Kidney (tissue), 14 donors: ENCODE results near the gene ESF1. TPM values are rescaled to one million over a fixed set of nuclear protein-coding genes. Genes with fewer than 3 reads are reported as not detected.

ENCODE experiments used
- DNase-seq, 5 donors: peaks; one replicate each; pipeline ENCODE4 v3.0.0-alpha.2; 2013 to 2020
- FAIRE-seq: peaks from 2 replicates; lab custom pipeline; 2012; peaks lifted over from hg19 to GRCh38; lab: Jason Lieb, UNC
- H3K27ac ChIP-seq, 2 donors: one replicate each; pipeline ENCODE4 v1.7.0; 2013; ENCODE audit warnings: low read depth in 2 of 2, low read length in 2 of 2, inconsistent platforms in 1 of 2
- H3K27me3 ChIP-seq: one replicate; pipeline ENCODE4 v1.7.1; 2013; ENCODE audit warnings: low read length, inconsistent platforms; ENCODE audit not compliant: control insufficient read depth, insufficient read depth
- H3K36me3 ChIP-seq, 3 donors: one replicate each; pipeline versions ENCODE4 v1.7.0 to v1.7.1; 2013; ENCODE audit warnings: low read length in 3 of 3, control low read depth in 1 of 3, inconsistent platforms in 1 of 3; ENCODE audit not compliant: insufficient read depth in 3 of 3, control insufficient read depth in 2 of 3
- H3K4me1 ChIP-seq, 3 donors: one replicate each; pipeline versions ENCODE4 v1.7.0 to v1.7.1; 2013; ENCODE audit warnings: low read length in 3 of 3, inconsistent platforms in 1 of 3, low read depth in 1 of 3; ENCODE audit not compliant: control insufficient read depth in 2 of 3, insufficient read depth in 2 of 3
- H3K4me3 ChIP-seq, 3 donors: one replicate each; pipeline versions ENCODE4 v1.7.0 to v1.8.1; 2013; ENCODE audit warnings: low read length in 3 of 3, control low read depth in 1 of 3, inconsistent platforms in 1 of 3
- H3K9ac ChIP-seq, 3 donors: one replicate each; pipeline versions ENCODE4 v1.7.0 to v1.7.1; 2013; ENCODE audit warnings: low read length in 3 of 3, control low read depth in 1 of 3, inconsistent platforms in 1 of 3
- H3K9me3 ChIP-seq, 3 donors: one replicate each; pipeline versions ENCODE4 v1.7.0 to v1.7.1; 2013; ENCODE audit warnings: low read length in 3 of 3, control low read depth in 1 of 3, inconsistent platforms in 1 of 3; ENCODE audit not compliant: control insufficient read depth in 2 of 3, insufficient read depth in 1 of 3
- CTCF ChIP-seq: IDR thresholded peaks from 3 replicates; pipeline ENCODE4 v1.5.1; 2012; ENCODE audit warnings: mild to moderate bottlenecking, moderate library complexity, borderline replicate concordance; ENCODE audit not compliant: insufficient read depth; ENCODE audit errors: extremely low read depth
- intact Hi-C: fragments of 100-400 bp; cut with DNase I; formaldehyde crosslinking; loops from one replicate; pipeline ENCODE4 v1.11.1; 2022
- polyA plus RNA-seq: library from polyadenylated mRNA; stranded (reverse); fragments of 350-450 nt; fragmentation: Illumina TruSeq; extraction: RNeasy Lipid Tissue Mini Kit (QIAGEN cat#74804); gene quantifications from one replicate; pipeline ENCODE4 v1.2.3, GENCODE V29; 2014; ENCODE audit warnings: low read depth, low replicate concordance; ENCODE audit not compliant: insufficient read depth
- total RNA-seq: library from RNA; stranded (reverse); fragmentation: NEBNext Ultra II Directional; extraction: Animal tissue kit (Norgen Biotek cat#: 25700); gene quantifications from one replicate; pipeline ENCODE4 v1.2.1, GENCODE V29; 2021
- donor health status: control.
- donor health status: control.
- donor health status: control.
- donor health status: control.
- donor health status: control.
- donor health status: DM: yes; HTN: yes; CAD: no.
- donor health status: Normal renal cell carcinoma (clear cell type).

The ESF1 gene
- total and polyA plus RNA-seq, 2 donors from 2014 or later: 4.9 to 12.6 TPM

GRCh38 chr20:13777171-13777601, 7.5 kb downstream of the ESF1 start:
- DNase-seq: no peak
- no peak for TF ChIP-seq CTCF
- intact Hi-C loops: loop anchor here (10.0 kb wide), 1 partner anchor 652 kb away; no protein-coding TSS in a partner anchor
- no peak for FAIRE-seq
- Histone ChIP-seq H3K36me3 (peaks cover 11 to 36% (median 14%) of the 10 kb centered on the region in 3 donors), H3K4me1 (no peaks in the 10 kb centered on the region), H3K4me3 (no peak overlapping the region), H3K27ac (no peak overlapping the region), H3K27me3 (no peaks in the 10 kb centered on the region), H3K9me3 (no peaks in the 10 kb centered on the region), H3K9ac (no peak overlapping the region)

GRCh38 chr20:13775867-13776266, 8.9 kb downstream of the ESF1 start:
- peaks cover 14 to 28% (median 15%) of the 10 kb centered on the region in 3 donors for H3K36me3 ChIP-seq
- no peaks in the 10 kb centered on the region for H3K27me3 ChIP-seq
- intact Hi-C loops: loop anchor here (10.0 kb wide), 1 partner anchor 651 kb away; no protein-coding TSS in a partner anchor
- no peak overlapping the region for H3K4me3 ChIP-seq
- no peak overlapping the region for H3K27ac ChIP-seq
- DNase-seq: no peak
- H3K9me3 ChIP-seq: no peaks in the 10 kb centered on the region
- H3K9ac ChIP-seq: no peak overlapping the region
- no peak for TF ChIP-seq CTCF
- FAIRE-seq: no peak
- no peaks in the 10 kb centered on the region for H3K4me1 ChIP-seq

- Histone ChIP-seq H3K36me3 (peaks cover 15 to 31% (median 21%) of the 10 kb centered on the region in 3 donors), H3K27ac (no peak overlapping the region), H3K27me3 (no peaks in the 10 kb centered on the region), H3K9ac (no peak overlapping the region), H3K4me3 (no peak overlapping the region), H3K9me3 (no peaks in the 10 kb centered on the region), H3K4me1 (no peaks in the 10 kb centered on the region)
- FAIRE-seq (no peak), DNase-seq (no peak)
- intact Hi-C loops: loop anchor here (10.0 kb wide), 1 partner anchor 648 kb away; no protein-coding TSS in a partner anchor
- no peak for TF ChIP-seq CTCF
Measured at GRCh38 chr20:13772529-13772928, 12.2 kb downstream of the ESF1 start.
